ENCODE measurements around the gene SDK1.

GRCh38 chr7:3404501-3404900, 103.4 kb downstream of the SDK1 start:
- no peak for TF ChIP-seq POLR2AphosphoS5 (IDR thresholded peaks at IDR 0.05)
- TF ChIP-seq CTCF (IDR thresholded peaks at IDR 0.05), result no peak
